SK-N-MC (cell line): ENCODE data around the gene PLA2R1.

Experiments
- FOXP2 ChIP-seq: optimal IDR thresholded peaks from 2 replicates; pipeline ENCODE3; 2011; ENCODE audit warnings: mild to moderate bottlenecking, moderate library complexity; ENCODE audit not compliant: insufficient read depth; ENCODE audit errors: extremely low read length, control extremely low read depth
- POLR2AphosphoS5 ChIP-seq: IDR thresholded peaks from 2 replicates; pipeline ENCODE4 v1.6.1; 2012; ENCODE audit warnings: mild to moderate bottlenecking, low read depth, low read length, borderline replicate concordance

DNA sequence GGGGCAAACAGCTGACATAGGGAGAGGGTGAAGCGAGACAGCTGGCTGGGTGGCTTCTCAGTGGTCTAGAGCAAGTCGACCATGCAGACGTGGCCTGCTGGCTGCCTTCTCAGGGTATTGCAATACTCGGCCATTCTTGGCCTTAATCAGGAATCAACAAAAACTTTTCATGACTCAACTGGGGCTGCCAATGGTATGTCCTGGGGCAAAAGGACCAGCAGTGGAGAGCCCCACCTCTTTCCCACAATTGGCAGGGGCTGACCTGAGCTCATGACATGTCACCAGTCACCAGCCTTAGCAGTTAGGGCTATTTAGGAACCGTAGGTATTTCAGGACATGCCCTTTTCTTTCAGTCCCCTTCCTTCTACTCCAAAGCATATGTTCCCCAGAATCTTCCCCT lies 19.1 kb downstream of the PLA2R1 start:
- TF ChIP-seq POLR2AphosphoS5 (no peak), FOXP2 (no peak)
